Heart left ventricle (tissue), 16 donors: ENCODE results near the gene PODNL1. TPM values are rescaled to one million over a fixed set of nuclear protein-coding genes. Genes with fewer than 3 reads are reported as not detected.
"Not testable (repeated sequence)": the region's sequence is repeated elsewhere in the genome, so short reads cannot be mapped to it uniquely, and the experiment has no call there.

Experiments used
- ATAC-seq, 4 donors: fragments of 200-7000 bp; cut with Tn5 transposase; one replicate each; pipeline ENCODE4 v1.9.1; 2020 to 2022; ENCODE audit warnings: moderate library complexity in 4 of 4, mild to moderate bottlenecking in 3 of 4, moderate number of reproducible peaks in 1 of 4
- DNase-seq, 5 donors: peaks; one replicate each; pipeline ENCODE4 v3.0.0-alpha.2; 2020
- H3K27ac ChIP-seq, 12 donors: fragments of 200-600 bp; sonication (generic) in 4 of 12; one replicate each; pipeline versions ENCODE4 v1.5.0 to v1.8.0; 2016 to 2022; ENCODE audit warnings: mild to moderate bottlenecking in 2 of 12
- H3K27me3 ChIP-seq, 9 donors: fragments of 200-600 bp; sonication (generic) in 2 of 9; one replicate each; pipeline versions ENCODE4 v1.5.1 to v1.8.0; 2016 to 2022; ENCODE audit warnings: mild to moderate bottlenecking in 3 of 9
- H3K36me3 ChIP-seq, 9 donors: fragments of 200-600 bp; sonication (generic) in 2 of 9; one replicate each; pipeline versions ENCODE4 v1.5.0 to v1.8.0; 2018 to 2022; ENCODE audit warnings: mild to moderate bottlenecking in 2 of 9
- H3K4me1 ChIP-seq, 12 donors: fragments of 200-600 bp; sonication (generic) in 4 of 12; one replicate each; pipeline versions ENCODE4 v1.5.0 to v1.8.0; 2016 to 2022; ENCODE audit warnings: mild to moderate bottlenecking in 3 of 12
- H3K4me3 ChIP-seq, 12 donors: fragments of 200-600 bp; sonication (generic) in 4 of 12; one replicate each; pipeline versions ENCODE4 v1.5.0 to v1.8.0; 2017 to 2022; ENCODE audit warnings: mild to moderate bottlenecking in 9 of 12, moderate library complexity in 4 of 12
- H3K9me3 ChIP-seq, 12 donors: fragments of 200-600 bp; sonication (generic) in 4 of 12; one replicate each; pipeline versions ENCODE4 v1.5.0 to v1.8.0; 2016 to 2022; ENCODE audit warnings: mild to moderate bottlenecking in 1 of 12
- CTCF ChIP-seq, 12 donors: fragments of 200-600 bp; sonication (generic) in 4 of 12; IDR thresholded peaks; one replicate each; pipeline versions ENCODE4 v1.5.0 to v1.8.0; 2018 to 2022; ENCODE audit warnings: antibody characterized with exemption in 12 of 12, mild to moderate bottlenecking in 5 of 12
- POLR2A ChIP-seq, 2 donors: fragments of 450-650 bp; IDR thresholded peaks; one replicate each; pipeline ENCODE4 v1.6.1; 2017; ENCODE audit warnings: antibody characterized with exemption in 2 of 2, mild to moderate bottlenecking in 2 of 2, moderate library complexity in 2 of 2
- WGBS, 4 donors: extraction: QIAGEN DNeasy Blood & Tissue Kit in 2 of 4; methylation state at CpG; one replicate each; pipeline versions ENCODE4 v1.1.5 to v1.1.7; 2013 to 2018; 5-methylcytosine and 5-hydroxymethylcytosine counted together
- intact Hi-C, 10 donors: fragments of 100-400 bp; cut with DNase I; formaldehyde crosslinking; loops; one replicate each; pipeline versions ENCODE4 v1.11.1 to v1.14.2; 2022
- polyA plus RNA-seq, 2 donors: library from polyadenylated mRNA; stranded (reverse); fragments of 200-250 nt; gene quantifications; one replicate each; pipeline ENCODE4 v1.2.3, GENCODE V29; 2013
- total RNA-seq, 9 donors: library from RNA; depleted of rRNA in 2 of 9; stranded (reverse); fragments of >200 nt in 2 of 9; fragmentation: NEBNext Ultra II Directional in 3 of 9; extraction: Animal tissue kit (Norgen Biotek cat#: 25700) in 3 of 9; gene quantifications; one replicate each; pipeline versions ENCODE4 v1.1.0 to v1.2.4, GENCODE V29; 2016 to 2023
- donor health status: ischemic (EF 13 %, LVEDD 7.1; RV severe dilation, severe dysfunction).
- donor health status: healthy with polysubstance abuse.
- donor health status: DM: no; HTN: yes; CAD: no.
- donor health status: DM: no; HTN: no; CAD: no.
- donor health status: ischemic (EF 25% LVEDD 6.9; RV normal size, moderate dysfunction).
- donor health status: ischemic (EF 25% LVEDD 5.7; RV mildly dilated, moderate dysfunction).
- donor health status: healthy.
- donor health status: DM: yes; HTN: yes; CAD: no.
- donor health status: ischemic (EF 35%, LVEDD 5.7; RV mildly dilated, moderate dysfunction).
- donor health status: nonischemic (EF 11% LVEDD 7.7; RV severe dilation, severe dysfunction).
- donor health status: DM: yes; HTN: yes; CAD: no.
- donor health status: PGD.
- donor health status: ischemic (EF 29% LVEDD 5.4; RV normal size, mild dysfunction).
- donor health status: nonischemic (EF 23%, LVEDD 6.1; RV moderate dilation, normal function).

The PODNL1 gene
- total and polyA plus RNA-seq, 11 donors: 0.36 to 6.3 (median 1.6) TPM; not detected in 1

GRCh38 chr19:13926715-13927114, 11.5 kb downstream of the PODNL1 start:
- WGBS, 4 donors: 64 to 77% (median 74%) methylated on average over 8 of the region's 8 CpGs
- peaks cover 0 to 16% (median 2%) of the 10 kb centered on the region in 12 donors for H3K4me1 ChIP-seq
- DNase-seq: peak in 1 of 5 donors; percentile 57
- peak overlapping the region in 9 of 12 donors; percentile 24 to 84 (median 72) for H3K27ac ChIP-seq
- H3K9me3 ChIP-seq: no peaks in the 10 kb centered on the region
- ATAC-seq: peak; percentile 33 to 84 (median 56)
- TF ChIP-seq CTCF (IDR thresholded peaks at IDR 0.05): no peak
- H3K36me3 ChIP-seq: peaks cover 0 to 74% (median 59%) of the 10 kb centered on the region in 9 donors
- no peaks in the 10 kb centered on the region for H3K27me3 ChIP-seq
- no peak overlapping the region for H3K4me3 ChIP-seq
- intact Hi-C loops: no loop called here

DNA sequence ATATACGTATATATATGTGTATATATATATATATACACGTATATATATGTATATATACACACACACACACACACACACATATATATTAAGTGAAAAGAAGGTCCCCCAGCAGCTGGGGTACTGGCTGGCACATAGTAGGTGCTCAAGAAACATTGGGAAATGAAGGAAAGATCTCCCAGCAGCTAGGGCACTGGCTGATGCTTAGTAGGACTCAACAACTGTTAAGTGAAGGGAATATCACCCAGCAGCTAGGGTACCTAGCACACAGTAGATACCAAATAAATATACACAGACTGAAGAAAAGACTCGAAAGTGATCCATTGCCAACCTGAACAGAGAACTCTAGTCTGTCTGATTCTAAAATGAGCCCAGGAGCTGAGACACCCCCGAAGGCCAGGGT, 12.2 kb downstream of the PODNL1 start:
- Histone ChIP-seq H3K36me3 (peaks cover 0 to 81% (median 61%) of the 10 kb centered on the region in 9 donors), H3K4me1 (peaks cover 0 to 16% (median 2%) of the 10 kb centered on the region in 12 donors), H3K9me3 (peaks cover 0 to 1% (median 0%) of the 10 kb centered on the region in 12 donors), H3K4me3 (no peak overlapping the region), H3K27ac (peak overlapping the region in 9 of 12 donors; percentile 24 to 84 (median 72)), H3K27me3 (no peaks in the 10 kb centered on the region)
- ATAC-seq (no peak), DNase-seq (no peak)
- intact Hi-C loops: no loop called here
- TF ChIP-seq POLR2A (IDR thresholded peaks at IDR 0.05): no peak
- no peak for TF ChIP-seq CTCF (IDR thresholded peaks at IDR 0.05)
- WGBS, 4 donors: 74 to 90% (median 87%) methylated on average over 4 of the region's 4 CpGs

DNA sequence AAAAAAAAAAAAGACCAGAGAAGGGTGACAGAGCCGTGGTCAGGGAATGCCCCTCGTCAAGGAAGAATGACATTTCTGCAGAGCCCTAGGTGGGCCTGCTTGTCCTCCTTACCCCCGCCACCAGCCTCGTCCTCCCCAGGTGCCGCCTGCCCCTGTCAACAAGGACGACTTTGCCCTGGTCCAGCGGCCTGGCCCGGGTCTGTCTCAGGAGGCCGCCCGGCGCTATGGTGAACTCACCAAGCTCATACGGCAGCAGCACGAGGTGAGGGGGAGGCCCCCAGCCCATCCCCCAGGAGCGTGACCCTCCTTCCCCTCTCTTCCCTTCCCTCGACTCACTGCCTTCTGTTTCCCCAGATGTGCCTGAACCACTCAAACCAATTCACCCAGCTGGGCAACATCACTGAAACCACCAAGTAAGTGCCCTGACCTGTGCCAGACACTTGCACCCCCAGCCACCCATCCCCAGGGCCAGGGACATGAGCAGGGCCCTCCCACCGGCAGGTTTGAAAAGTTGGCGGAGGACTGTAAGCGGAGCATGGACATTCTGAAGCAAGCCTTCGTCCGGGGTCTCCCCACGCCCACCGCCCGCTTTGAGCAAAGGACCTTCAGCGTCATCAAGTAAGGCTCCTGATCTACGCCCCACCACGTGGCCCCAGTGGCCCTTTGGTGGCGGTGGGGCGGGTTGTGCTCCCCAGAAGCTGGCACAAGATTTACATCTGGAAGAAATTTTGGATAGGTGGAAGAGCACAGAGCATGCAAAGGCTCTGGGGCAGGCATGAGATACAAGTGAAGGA, 14.8 kb downstream of the PODNL1 start:
- Histone ChIP-seq H3K27ac (no peak overlapping the region), H3K4me1 (peaks cover 0 to 19% (median 2%) of the 10 kb centered on the region in 12 donors), H3K36me3 (peaks cover 5 to 96% (median 82%) of the 10 kb centered on the region in 9 donors), H3K27me3 (no peaks in the 10 kb centered on the region), H3K9me3 (peaks cover 0 to 6% (median 0%) of the 10 kb centered on the region in 12 donors), H3K4me3 (no peak overlapping the region)
- WGBS, 4 donors: 94 to 98% (median 96%) methylated on average over 27 to 28 of the region's 28 CpGs
- intact Hi-C loops: no loop called here
- ATAC-seq (no peak), DNase-seq (no peak)
- TF ChIP-seq CTCF (IDR thresholded peaks at IDR 0.05) (no peak), POLR2A (IDR thresholded peaks at IDR 0.05) (no peak)

DNA sequence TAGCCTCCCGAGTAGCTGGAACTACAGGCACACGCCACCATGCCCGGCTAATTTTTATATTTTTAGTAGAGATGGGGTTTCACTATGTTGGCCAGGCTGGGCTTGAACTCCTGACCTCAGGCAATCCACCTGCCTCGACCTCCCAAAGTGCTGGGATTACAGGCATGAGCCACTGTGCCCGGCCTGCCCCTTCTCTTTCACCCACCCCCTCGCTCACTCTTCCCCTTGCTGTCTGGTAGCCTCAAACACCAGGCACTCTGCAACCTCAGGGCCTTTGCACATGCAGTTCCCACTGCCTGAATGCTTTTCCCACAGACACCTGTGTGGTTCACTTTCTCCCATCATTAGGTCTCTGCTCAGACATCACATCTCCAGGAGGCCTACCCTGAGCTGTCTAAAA, 16.1 kb downstream of the PODNL1 start:
- DNase-seq, H3K4me3 ChIP-seq, intact Hi-C loops, H3K27me3 ChIP-seq, ATAC-seq, H3K9me3 ChIP-seq, H3K27ac ChIP-seq: not testable (repeated sequence)
- WGBS, 4 donors: 89 to 97% (median 96%) methylated on average over 6 of the region's 6 CpGs
- Histone ChIP-seq H3K36me3 (peaks cover 5 to 96% (median 80%) of the 10 kb centered on the region in 9 donors), H3K4me1 (peaks cover 0 to 25% (median 3%) of the 10 kb centered on the region in 12 donors)
